GM12874 (cell line): ENCODE measurements around the gene SEMA3A.

Source experiments
- TF ChIP-seq, protein P1 (sequence below): IDR thresholded peaks from 2 replicates; pipeline ENCODE4 v1.5.1; 2011; ENCODE audit warnings: low read depth, mild to moderate bottlenecking, control low read depth, low read length, moderate library complexity; ENCODE audit not compliant: insufficient read depth

The SEMA3A gene

DNA sequence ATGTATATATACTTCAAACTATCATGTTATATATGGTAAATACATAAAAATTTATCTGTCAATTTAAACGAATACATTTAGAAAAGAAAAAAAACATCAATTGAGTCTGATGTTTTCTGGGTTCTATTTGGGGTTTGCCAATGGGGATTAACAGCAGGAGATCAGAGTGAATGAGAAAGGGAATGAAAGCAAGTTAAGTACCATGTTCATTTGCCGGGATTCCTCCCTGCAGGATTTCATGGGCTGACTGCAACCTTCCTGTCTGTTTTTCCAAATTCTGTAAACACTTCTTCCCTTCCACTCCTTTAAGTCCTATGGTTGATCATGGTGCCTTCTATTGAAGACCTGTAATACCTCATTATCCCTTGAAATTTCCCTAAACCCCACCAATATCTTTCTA lies 33.9 kb upstream of the SEMA3A start:
- TF ChIP-seq, protein P1, sequence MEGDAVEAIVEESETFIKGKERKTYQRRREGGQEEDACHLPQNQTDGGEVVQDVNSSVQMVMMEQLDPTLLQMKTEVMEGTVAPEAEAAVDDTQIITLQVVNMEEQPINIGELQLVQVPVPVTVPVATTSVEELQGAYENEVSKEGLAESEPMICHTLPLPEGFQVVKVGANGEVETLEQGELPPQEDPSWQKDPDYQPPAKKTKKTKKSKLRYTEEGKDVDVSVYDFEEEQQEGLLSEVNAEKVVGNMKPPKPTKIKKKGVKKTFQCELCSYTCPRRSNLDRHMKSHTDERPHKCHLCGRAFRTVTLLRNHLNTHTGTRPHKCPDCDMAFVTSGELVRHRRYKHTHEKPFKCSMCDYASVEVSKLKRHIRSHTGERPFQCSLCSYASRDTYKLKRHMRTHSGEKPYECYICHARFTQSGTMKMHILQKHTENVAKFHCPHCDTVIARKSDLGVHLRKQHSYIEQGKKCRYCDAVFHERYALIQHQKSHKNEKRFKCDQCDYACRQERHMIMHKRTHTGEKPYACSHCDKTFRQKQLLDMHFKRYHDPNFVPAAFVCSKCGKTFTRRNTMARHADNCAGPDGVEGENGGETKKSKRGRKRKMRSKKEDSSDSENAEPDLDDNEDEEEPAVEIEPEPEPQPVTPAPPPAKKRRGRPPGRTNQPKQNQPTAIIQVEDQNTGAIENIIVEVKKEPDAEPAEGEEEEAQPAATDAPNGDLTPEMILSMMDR = no peak

DNA sequence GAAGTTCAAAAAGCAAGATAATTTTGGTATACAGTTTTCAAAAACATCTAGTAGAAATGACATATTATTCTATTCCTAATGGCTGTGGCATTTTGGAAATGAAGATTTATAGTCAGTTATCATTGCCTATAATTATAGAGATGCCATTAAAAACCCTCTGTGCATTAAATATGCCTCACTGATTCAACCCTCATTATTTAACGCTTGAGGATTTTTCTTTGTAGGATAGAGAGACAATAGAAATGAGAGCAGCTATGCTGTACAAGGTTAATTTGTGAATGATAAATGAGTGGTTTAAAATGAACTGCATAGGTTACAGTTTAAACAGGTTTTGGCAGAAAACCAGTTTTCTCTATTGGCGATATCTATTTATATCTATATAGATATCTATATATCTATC lies 32.2 kb upstream of the SEMA3A start:
- TF ChIP-seq, protein P1 = no peak

DNA sequence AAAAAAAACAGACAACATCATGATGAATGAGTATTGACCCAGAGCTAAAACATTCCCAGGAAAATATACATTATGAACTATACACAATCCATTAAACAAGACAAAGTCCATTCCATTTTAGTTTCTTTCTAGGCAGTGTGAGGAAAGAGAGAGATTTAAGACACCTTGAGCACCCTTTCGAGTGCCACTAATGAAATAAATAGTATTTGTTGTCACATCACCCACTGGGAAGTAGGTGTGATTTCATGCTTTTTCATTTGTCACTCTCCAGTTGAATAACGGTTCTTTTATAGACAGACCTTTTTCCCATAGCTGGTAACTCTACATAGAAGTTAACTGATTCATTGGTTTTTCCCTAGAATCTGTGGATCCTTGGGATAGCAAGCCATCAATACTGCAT lies 29.9 kb upstream of the SEMA3A start:
- TF ChIP-seq, protein P1 = no peak

GRCh38 chr7:84219310-84219709 lies 24.7 kb upstream of the SEMA3A start:
- TF ChIP-seq, protein P1 = no peak

DNA sequence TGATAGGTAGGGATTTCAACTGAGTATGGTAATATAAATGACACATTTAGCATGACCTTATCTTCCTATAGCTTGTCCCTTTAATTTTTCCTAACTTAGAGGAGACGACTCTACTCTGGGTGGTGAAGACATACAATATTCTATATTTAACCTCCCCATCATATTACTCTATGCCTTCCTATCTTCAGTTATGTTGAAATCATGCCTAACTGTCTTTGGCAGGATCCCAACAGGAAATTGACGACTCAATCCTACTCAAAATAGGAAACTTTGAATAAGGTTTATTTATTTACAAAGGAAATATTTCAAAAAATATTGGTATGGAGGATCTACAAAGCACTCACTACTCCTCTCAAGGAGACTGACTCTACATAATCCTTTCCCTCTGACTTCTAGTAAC lies 24.1 kb upstream of the SEMA3A start:
- TF ChIP-seq, protein P1 = no peak

GRCh38 chr7:84216472-84216871 lies 21.9 kb upstream of the SEMA3A start:
- TF ChIP-seq, protein P1 = no peak

- TF ChIP-seq, protein P1 = no peak
These were observed 15.7 kb upstream of the SEMA3A start for GRCh38 chr7:84210301-84210700.

- TF ChIP-seq, protein P1 = no peak
These were observed 14.4 kb upstream of the SEMA3A start for GRCh38 chr7:84209006-84209405.
